Prostate gland (tissue), 2 donors: ENCODE measurements around the gene SPOP.

Experiments
- POLR2A ChIP-seq: fragments of 450-650 bp; IDR thresholded peaks from one replicate; pipeline ENCODE4 v1.6.1; 2016; ENCODE audit warnings: antibody characterized with exemption, mild to moderate bottlenecking
- TF ChIP-seq, protein P1 (sequence below), 4 experiments: fragments of 200-600 bp in 2 of 4; fragments of 450-650 bp in 2 of 4; sonication (generic) in 2 of 4; IDR thresholded peaks; 1 replicate in 3 of 4; 2 replicates in 1 of 4; pipeline ENCODE4 v1.5.1; 2016 to 2019; ENCODE audit warnings: antibody characterized with exemption in 4 of 4, mild to moderate bottlenecking in 2 of 4, moderate library complexity in 2 of 4

DNA sequence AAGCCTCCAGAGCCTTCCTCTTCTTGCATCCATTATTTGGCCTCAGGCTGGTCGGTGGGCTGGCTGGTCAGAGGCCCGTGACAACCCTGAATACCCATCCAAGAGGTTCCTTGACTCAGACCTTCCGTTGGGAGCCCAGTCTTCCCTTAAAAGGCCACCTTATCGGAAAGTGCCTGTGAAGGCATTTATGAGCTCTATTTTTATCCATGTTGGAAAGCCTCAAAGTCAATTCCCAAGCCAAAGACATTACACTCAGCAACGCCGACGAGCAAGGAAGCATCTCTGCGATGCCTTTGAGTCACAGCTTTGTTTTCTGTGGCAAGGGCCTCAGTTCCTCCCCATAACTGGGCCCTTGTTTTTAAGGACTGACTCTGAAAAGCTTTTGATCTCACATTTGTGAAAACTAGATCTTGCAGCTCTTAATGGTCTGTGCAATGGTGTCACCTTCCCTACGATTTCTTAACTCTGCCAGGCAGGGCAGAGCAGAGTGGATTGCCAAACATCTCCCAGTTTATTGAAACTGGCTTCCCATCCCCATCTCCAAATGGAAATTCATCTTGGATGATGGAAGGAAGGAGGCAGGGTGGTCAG lies 13.3 kb upstream of the SPOP start:
- TF ChIP-seq, protein P1, sequence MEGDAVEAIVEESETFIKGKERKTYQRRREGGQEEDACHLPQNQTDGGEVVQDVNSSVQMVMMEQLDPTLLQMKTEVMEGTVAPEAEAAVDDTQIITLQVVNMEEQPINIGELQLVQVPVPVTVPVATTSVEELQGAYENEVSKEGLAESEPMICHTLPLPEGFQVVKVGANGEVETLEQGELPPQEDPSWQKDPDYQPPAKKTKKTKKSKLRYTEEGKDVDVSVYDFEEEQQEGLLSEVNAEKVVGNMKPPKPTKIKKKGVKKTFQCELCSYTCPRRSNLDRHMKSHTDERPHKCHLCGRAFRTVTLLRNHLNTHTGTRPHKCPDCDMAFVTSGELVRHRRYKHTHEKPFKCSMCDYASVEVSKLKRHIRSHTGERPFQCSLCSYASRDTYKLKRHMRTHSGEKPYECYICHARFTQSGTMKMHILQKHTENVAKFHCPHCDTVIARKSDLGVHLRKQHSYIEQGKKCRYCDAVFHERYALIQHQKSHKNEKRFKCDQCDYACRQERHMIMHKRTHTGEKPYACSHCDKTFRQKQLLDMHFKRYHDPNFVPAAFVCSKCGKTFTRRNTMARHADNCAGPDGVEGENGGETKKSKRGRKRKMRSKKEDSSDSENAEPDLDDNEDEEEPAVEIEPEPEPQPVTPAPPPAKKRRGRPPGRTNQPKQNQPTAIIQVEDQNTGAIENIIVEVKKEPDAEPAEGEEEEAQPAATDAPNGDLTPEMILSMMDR (IDR thresholded peaks at IDR 0.05), result no peak
- no peak for TF ChIP-seq POLR2A
